NT2/D1 (cell line): ENCODE results near the gene SLC7A1.

Experiments
- SUZ12 ChIP-seq: IDR thresholded peaks from 2 replicates; pipeline ENCODE4 v1.6.1; 2011; ENCODE audit not compliant: insufficient read length, insufficient read depth; ENCODE audit errors: extremely low read depth
- YY1 ChIP-seq: IDR thresholded peaks from 2 replicates; pipeline ENCODE4 v1.6.1; 2011; ENCODE audit not compliant: insufficient read length, insufficient read depth

DNA sequence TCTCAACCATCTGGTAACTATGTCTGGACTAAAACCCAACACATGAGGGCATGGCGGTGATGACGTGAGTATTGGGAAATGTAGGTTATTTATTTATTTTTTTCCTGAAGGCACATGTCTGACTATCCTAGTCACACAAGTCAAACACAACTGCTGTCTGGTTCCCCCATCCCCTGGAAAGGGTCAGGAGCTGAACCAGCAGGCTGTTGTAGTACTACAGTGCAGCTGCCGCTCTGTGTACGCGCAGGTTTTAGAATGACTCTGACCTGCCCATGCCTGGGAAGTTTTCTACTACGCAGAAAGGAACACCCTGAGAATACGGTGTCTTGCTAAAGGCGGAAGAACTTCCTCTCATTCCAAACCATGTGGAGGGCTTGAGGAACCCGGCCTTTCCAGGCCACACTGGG lies 1.2 kb downstream of the SLC7A1 start:
- no peak for TF ChIP-seq SUZ12
- no peak for TF ChIP-seq YY1
